DOHH2 (cell line): Measurements from ENCODE around the gene FBXW5.

ENCODE experiments used
- H3F3A ChIP-seq: fragments of 200-600 bp; sonication (generic), shearing (Covaris generic); 2 replicates; pipeline ENCODE4 v1.6.0; 2016; ENCODE audit warnings: antibody characterized with exemption, mild to moderate bottlenecking; ENCODE audit not compliant: control insufficient read depth, insufficient read depth
- H3K27ac ChIP-seq: fragments of 200-600 bp; sonication (generic); 2 replicates; pipeline ENCODE4 v1.5.1; 2014; ENCODE audit warnings: low read depth, mild to moderate bottlenecking, low read length, moderate library complexity
- H3K27me3 ChIP-seq: fragments of 200-600 bp; sonication (generic); 2 replicates; pipeline ENCODE4 v1.6.1; 2014; ENCODE audit warnings: mild to moderate bottlenecking, low read length, mixed read lengths; ENCODE audit not compliant: control insufficient read depth
- H3K36me3 ChIP-seq: fragments of 200-600 bp; sonication (generic); 2 replicates; pipeline ENCODE4 v1.6.1; 2014; ENCODE audit warnings: mild to moderate bottlenecking, low read length, moderate library complexity, mixed read lengths; ENCODE audit not compliant: control insufficient read depth
- H3K4me1 ChIP-seq: fragments of 200-600 bp; sonication (generic); 2 replicates; pipeline ENCODE4 v1.6.1; 2014; ENCODE audit warnings: mild to moderate bottlenecking, low read length, mixed read lengths; ENCODE audit not compliant: control insufficient read depth
- H3K4me2 ChIP-seq: fragments of 200-600 bp; sonication (generic); 2 replicates; pipeline ENCODE4 v1.6.0; 2014; ENCODE audit warnings: mild to moderate bottlenecking, low read length, moderate library complexity
- H3K4me3 ChIP-seq: fragments of 200-600 bp; sonication (generic); 2 replicates; pipeline ENCODE4 v1.5.1; 2014; ENCODE audit warnings: mild to moderate bottlenecking, low read length, mixed read lengths
- H3K79me2 ChIP-seq: fragments of 200-600 bp; sonication (generic); 2 replicates; pipeline ENCODE4 v1.6.1; 2014; ENCODE audit warnings: mild to moderate bottlenecking, low read length, mixed read lengths; ENCODE audit not compliant: control insufficient read depth
- H3K9me2 ChIP-seq: fragments of 200-600 bp; sonication (generic); replicated peaks from 2 replicates; pipeline ENCODE4 v1.6.1; 2014; ENCODE audit warnings: mild to moderate bottlenecking, low read length, mixed read lengths; ENCODE audit not compliant: control insufficient read depth
- H3K9me3 ChIP-seq: fragments of 200-600 bp; sonication (generic); 2 replicates; pipeline ENCODE4 v1.6.1; 2014; ENCODE audit warnings: antibody characterized with exemption, low read length, mixed read lengths; ENCODE audit not compliant: control insufficient read depth, insufficient read depth
- H4K20me1 ChIP-seq: fragments of 200-600 bp; sonication (generic); 2 replicates; pipeline ENCODE4 v1.6.0; 2014; ENCODE audit warnings: low read depth, mild to moderate bottlenecking, antibody characterized with exemption, low read length, moderate library complexity; ENCODE audit not compliant: control insufficient read depth, insufficient read depth
- CTCF ChIP-seq: fragments of 200-600 bp; sonication (generic); IDR thresholded peaks from one replicate; pipeline ENCODE4 v1.5.1; 2014; ENCODE audit warnings: antibody characterized with exemption, mild to moderate bottlenecking, low read depth, low read length; ENCODE audit not compliant: poor library complexity, severe bottlenecking
- EZH2phosphoT487 ChIP-seq: fragments of 200-600 bp; sonication (generic); IDR thresholded peaks from 2 replicates; pipeline ENCODE4 v1.6.1; 2017; ENCODE audit warnings: borderline replicate concordance, mild to moderate bottlenecking, antibody characterized with exemption, low read length, moderate library complexity, mixed read lengths

FBXW5 gene

DNA sequence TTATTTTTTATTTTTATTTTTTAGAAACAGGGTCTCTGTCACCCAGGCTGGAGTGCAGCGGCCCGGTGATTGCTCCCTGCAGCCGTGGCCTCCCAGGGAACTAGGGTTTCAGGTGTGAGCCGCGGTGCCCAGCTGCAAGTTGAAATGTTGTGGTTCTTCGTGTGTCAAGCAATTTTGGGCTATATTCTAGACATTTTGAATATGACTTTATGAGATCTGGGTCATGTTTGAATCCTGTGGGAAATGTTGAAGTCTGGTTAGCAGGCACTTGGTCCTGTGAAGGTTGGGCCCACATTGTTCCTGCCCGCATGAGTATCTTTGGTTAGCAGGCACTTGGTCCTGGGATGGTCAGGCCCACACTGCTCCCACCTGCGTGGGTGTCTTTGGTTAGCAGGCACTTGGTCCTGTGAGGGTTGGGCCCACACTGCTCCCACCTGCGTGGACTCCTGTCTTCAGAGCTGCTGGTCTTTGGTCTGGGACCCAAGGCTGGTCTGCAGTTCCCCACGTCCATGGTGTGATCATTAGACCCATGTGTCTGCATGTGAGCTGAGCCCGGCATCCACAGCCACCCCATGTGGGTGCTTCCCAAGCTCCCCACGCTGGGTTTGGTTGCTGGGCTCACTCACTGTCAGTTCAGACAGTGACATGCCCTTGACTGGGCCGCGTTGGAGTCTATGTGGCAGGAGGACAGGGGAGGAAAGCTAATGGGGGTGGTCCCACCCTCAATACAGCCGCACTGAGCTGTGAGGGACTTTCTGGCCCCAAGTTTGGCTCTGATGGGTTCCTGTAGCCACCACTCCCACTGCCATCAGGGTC lies 7.1 kb downstream of the FBXW5 start:
- no peaks in the 10 kb centered on the region for H3K9me2 ChIP-seq
- 0 out of 2 replicates have a peak, but pooled peaks cover 3% of the 10 kb centered on the region for H4K20me1 ChIP-seq
- TF ChIP-seq CTCF (no peak), EZH2phosphoT487 (no peak)
- peaks cover 17% of the 10 kb centered on the region for H3F3A ChIP-seq
- no peak overlapping the region for H3K4me3 ChIP-seq
- no peaks in the 10 kb centered on the region for H3K4me1 ChIP-seq
- H3K9me3 ChIP-seq = no peaks in the 10 kb centered on the region
- H3K4me2 ChIP-seq = no peak overlapping the region
- H3K27me3 ChIP-seq = no peaks in the 10 kb centered on the region
- H3K27ac ChIP-seq = no peak overlapping the region
- H3K79me2 ChIP-seq = peaks cover 14% of the 10 kb centered on the region
- H3K36me3 ChIP-seq = peaks cover 49% of the 10 kb centered on the region

- H3K79me2 ChIP-seq = peaks cover 9% of the 10 kb centered on the region; the same call in 1 of the 2 replicates
- H3K27me3 ChIP-seq = no peaks in the 10 kb centered on the region
- no peaks in the 10 kb centered on the region for H3K9me2 ChIP-seq
- H3K4me2 ChIP-seq = no peak overlapping the region
- H3K4me1 ChIP-seq = no peaks in the 10 kb centered on the region
- H4K20me1 ChIP-seq = no peaks in the 10 kb centered on the region
- H3K9me3 ChIP-seq = no peaks in the 10 kb centered on the region
- no peak overlapping the region for H3K4me3 ChIP-seq
- peaks cover 17% of the 10 kb centered on the region for H3F3A ChIP-seq
- no peak overlapping the region for H3K27ac ChIP-seq
- no peak for TF ChIP-seq EZH2phosphoT487
- TF ChIP-seq CTCF = no peak
- peaks cover 42% of the 10 kb centered on the region for H3K36me3 ChIP-seq
Observed at GRCh38 chr9:136936645-136937170, 7.8 kb downstream of the FBXW5 start.

GRCh38 chr9:136935651-136936050 lies 8.9 kb downstream of the FBXW5 start:
- peaks cover 36% of the 10 kb centered on the region for H3K36me3 ChIP-seq
- H3K4me2 ChIP-seq = no peak overlapping the region
- no peak overlapping the region for H3K27ac ChIP-seq
- H4K20me1 ChIP-seq = no peaks in the 10 kb centered on the region
- peaks cover 17% of the 10 kb centered on the region for H3F3A ChIP-seq
- H3K4me1 ChIP-seq = no peaks in the 10 kb centered on the region
- no peaks in the 10 kb centered on the region for H3K9me2 ChIP-seq
- H3K9me3 ChIP-seq = no peaks in the 10 kb centered on the region
- peaks cover 5% of the 10 kb centered on the region; the same call in 1 of the 2 replicates for H3K79me2 ChIP-seq
- TF ChIP-seq EZH2phosphoT487 (no peak), CTCF (no peak)
- no peak overlapping the region for H3K4me3 ChIP-seq
- H3K27me3 ChIP-seq = no peaks in the 10 kb centered on the region
